Astrocyte (in vitro differentiated cells and primary cell): ENCODE data around the gene LRRC74A. TPM values are rescaled to one million over a fixed set of nuclear protein-coding genes. Genes with fewer than 3 reads are reported as not detected.

ENCODE experiments used
- DNase-seq: peaks from one replicate; pipeline ENCODE4 v3.0.0-alpha.2; 2010; ENCODE audit warnings: low read depth
- FAIRE-seq: peaks from 2 replicates; lab custom pipeline; 2011; peaks lifted over from hg19 to GRCh38; lab: Jason Lieb, UNC
- H2AFZ ChIP-seq: 2 replicates; pipeline ENCODE4 v1.6.0; 2012; ENCODE audit warnings: low read depth, low read length, inconsistent platforms
- H3K27ac ChIP-seq: 2 replicates; pipeline ENCODE4 v1.5.1; 2011; ENCODE audit warnings: low read depth, low read length, inconsistent platforms
- H3K27me3 ChIP-seq: 2 replicates; pipeline ENCODE4 v1.6.0; 2011; ENCODE audit warnings: low read length, inconsistent platforms; ENCODE audit not compliant: insufficient read depth
- H3K36me3 ChIP-seq: 2 replicates; pipeline ENCODE4 v1.5.1; 2011; ENCODE audit warnings: low read length, inconsistent platforms; ENCODE audit not compliant: insufficient read depth
- H3K4me1 ChIP-seq: 2 replicates; pipeline ENCODE4 v1.5.1; 2011; ENCODE audit warnings: low read length, inconsistent platforms; ENCODE audit not compliant: insufficient read depth
- H3K4me2 ChIP-seq: 2 replicates; pipeline ENCODE4 v1.6.0; 2012; ENCODE audit warnings: low read length, inconsistent platforms
- H3K4me3 ChIP-seq: 2 replicates; pipeline ENCODE4 v1.5.1; 2011; ENCODE audit warnings: low read depth, mild to moderate bottlenecking, low read length, inconsistent platforms; ENCODE audit not compliant: insufficient read depth
- H3K79me2 ChIP-seq: 2 replicates; pipeline ENCODE4 v1.6.0; 2012; ENCODE audit warnings: mild to moderate bottlenecking, low read length, inconsistent platforms; ENCODE audit not compliant: insufficient read depth
- H3K9ac ChIP-seq: 2 replicates; pipeline ENCODE4 v1.6.0; 2012; ENCODE audit warnings: mild to moderate bottlenecking, low read length, inconsistent platforms
- H3K9me3 ChIP-seq: 2 replicates; pipeline ENCODE4 v1.5.1; 2012; ENCODE audit warnings: low read depth, mild to moderate bottlenecking, low read length, inconsistent platforms; ENCODE audit not compliant: insufficient read depth
- H4K20me1 ChIP-seq: 2 replicates; pipeline ENCODE4 v1.6.0; 2012; ENCODE audit warnings: low read length, inconsistent platforms; ENCODE audit not compliant: insufficient read depth
- H3K27ac Mint-ChIP-seq: one replicate; pipeline ENCODE4 v1.8.0; 2021; ENCODE audit warnings: mild to moderate bottlenecking, mixed read lengths; ENCODE audit not compliant: unreplicated experiment
- H3K27me3 Mint-ChIP-seq: one replicate; pipeline ENCODE4 v1.8.0; 2021; ENCODE audit warnings: low read depth, mixed read lengths; ENCODE audit not compliant: unreplicated experiment
- H3K36me3 Mint-ChIP-seq: one replicate; pipeline ENCODE4 v1.8.0; 2021; ENCODE audit warnings: low read depth, mixed read lengths; ENCODE audit not compliant: unreplicated experiment
- H3K4me1 Mint-ChIP-seq: one replicate; pipeline ENCODE4 v1.8.0; 2021; ENCODE audit warnings: low read depth, mixed read lengths; ENCODE audit not compliant: unreplicated experiment
- H3K4me3 Mint-ChIP-seq: one replicate; pipeline ENCODE4 v1.8.0; 2021; ENCODE audit warnings: mild to moderate bottlenecking, moderate library complexity, mixed read lengths; ENCODE audit not compliant: unreplicated experiment
- H3K9me3 Mint-ChIP-seq: one replicate; pipeline ENCODE4 v1.8.0; 2021; ENCODE audit warnings: mild to moderate bottlenecking, mixed read lengths; ENCODE audit not compliant: unreplicated experiment
- EZH2 ChIP-seq: IDR thresholded peaks from 2 replicates; pipeline ENCODE4 v1.6.1; 2012; ENCODE audit warnings: mild to moderate bottlenecking, low read length, inconsistent platforms; ENCODE audit not compliant: insufficient read depth
- total RNA-seq: library from RNA; stranded (reverse); gene quantifications from 2 replicates; pipeline ENCODE4 v1.2.1, GENCODE V29; 2021
- TF ChIP-seq, protein P1 (sequence below): IDR thresholded peaks from 2 replicates; pipeline ENCODE4 v1.5.1; 2011; ENCODE audit warnings: low read depth, mild to moderate bottlenecking, inconsistent platforms, low read length, moderate library complexity; ENCODE audit not compliant: insufficient read depth

Gene LRRC74A
- total RNA-seq, 1 donor from 2014 or later = not detected

DNA sequence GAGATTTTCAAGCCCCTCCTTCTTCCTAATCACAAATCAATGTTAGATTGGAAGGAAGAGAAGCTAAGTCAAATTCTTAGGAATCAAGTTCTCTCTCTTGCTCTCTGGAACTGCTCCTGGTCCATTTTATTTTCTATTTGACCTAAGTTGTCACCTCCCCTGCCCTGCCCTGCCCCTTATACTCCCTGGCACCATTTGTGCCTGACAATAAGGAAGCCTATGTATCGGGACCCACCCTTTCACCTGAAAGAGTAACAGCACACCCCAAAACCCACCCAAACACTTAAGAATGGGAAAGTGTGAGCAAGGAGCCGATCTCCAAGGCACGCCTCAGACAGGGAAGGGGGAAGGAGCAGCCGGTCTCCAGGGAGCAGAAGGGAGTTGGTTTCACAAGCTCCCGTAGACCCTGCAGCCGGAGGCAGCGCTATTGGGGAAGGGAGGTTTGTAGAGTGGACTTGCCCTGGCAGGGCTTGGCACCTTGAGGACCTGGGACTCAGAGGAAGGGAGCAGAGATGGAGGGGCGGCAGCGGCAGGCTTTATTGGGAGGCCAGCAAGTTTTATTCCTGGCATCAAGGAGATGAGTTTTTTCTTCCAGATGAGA is 1.6 kb downstream of the LRRC74A start:
- no peak overlapping the region for H3K4me3 Mint-ChIP-seq
- no peak overlapping the region for H3K27ac ChIP-seq
- H3K4me2 ChIP-seq = peak overlapping the region; percentile 65
- peak overlapping the region; percentile 56 for H2AFZ ChIP-seq
- H3K36me3 ChIP-seq = no peaks in the 10 kb centered on the region
- peaks cover 7% of the 10 kb centered on the region for H3K27me3 ChIP-seq
- H3K4me1 Mint-ChIP-seq = peaks cover 6% of the 10 kb centered on the region
- H4K20me1 ChIP-seq = no peaks in the 10 kb centered on the region
- H3K36me3 Mint-ChIP-seq = no peaks in the 10 kb centered on the region
- no peak for DNase-seq
- TF ChIP-seq, protein P1, sequence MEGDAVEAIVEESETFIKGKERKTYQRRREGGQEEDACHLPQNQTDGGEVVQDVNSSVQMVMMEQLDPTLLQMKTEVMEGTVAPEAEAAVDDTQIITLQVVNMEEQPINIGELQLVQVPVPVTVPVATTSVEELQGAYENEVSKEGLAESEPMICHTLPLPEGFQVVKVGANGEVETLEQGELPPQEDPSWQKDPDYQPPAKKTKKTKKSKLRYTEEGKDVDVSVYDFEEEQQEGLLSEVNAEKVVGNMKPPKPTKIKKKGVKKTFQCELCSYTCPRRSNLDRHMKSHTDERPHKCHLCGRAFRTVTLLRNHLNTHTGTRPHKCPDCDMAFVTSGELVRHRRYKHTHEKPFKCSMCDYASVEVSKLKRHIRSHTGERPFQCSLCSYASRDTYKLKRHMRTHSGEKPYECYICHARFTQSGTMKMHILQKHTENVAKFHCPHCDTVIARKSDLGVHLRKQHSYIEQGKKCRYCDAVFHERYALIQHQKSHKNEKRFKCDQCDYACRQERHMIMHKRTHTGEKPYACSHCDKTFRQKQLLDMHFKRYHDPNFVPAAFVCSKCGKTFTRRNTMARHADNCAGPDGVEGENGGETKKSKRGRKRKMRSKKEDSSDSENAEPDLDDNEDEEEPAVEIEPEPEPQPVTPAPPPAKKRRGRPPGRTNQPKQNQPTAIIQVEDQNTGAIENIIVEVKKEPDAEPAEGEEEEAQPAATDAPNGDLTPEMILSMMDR = no peak
- no peak for TF ChIP-seq EZH2
- peak overlapping the region; percentile 10 for H3K4me3 ChIP-seq
- no peaks in the 10 kb centered on the region for H3K4me1 ChIP-seq
- H3K27me3 Mint-ChIP-seq = peaks cover 21% of the 10 kb centered on the region
- H3K9me3 ChIP-seq = no peaks in the 10 kb centered on the region
- H3K79me2 ChIP-seq = no peaks in the 10 kb centered on the region
- peaks cover 5% of the 10 kb centered on the region for H3K9me3 Mint-ChIP-seq
- H3K27ac Mint-ChIP-seq = no peak overlapping the region
- no peak for FAIRE-seq
- no peak overlapping the region for H3K9ac ChIP-seq

DNA sequence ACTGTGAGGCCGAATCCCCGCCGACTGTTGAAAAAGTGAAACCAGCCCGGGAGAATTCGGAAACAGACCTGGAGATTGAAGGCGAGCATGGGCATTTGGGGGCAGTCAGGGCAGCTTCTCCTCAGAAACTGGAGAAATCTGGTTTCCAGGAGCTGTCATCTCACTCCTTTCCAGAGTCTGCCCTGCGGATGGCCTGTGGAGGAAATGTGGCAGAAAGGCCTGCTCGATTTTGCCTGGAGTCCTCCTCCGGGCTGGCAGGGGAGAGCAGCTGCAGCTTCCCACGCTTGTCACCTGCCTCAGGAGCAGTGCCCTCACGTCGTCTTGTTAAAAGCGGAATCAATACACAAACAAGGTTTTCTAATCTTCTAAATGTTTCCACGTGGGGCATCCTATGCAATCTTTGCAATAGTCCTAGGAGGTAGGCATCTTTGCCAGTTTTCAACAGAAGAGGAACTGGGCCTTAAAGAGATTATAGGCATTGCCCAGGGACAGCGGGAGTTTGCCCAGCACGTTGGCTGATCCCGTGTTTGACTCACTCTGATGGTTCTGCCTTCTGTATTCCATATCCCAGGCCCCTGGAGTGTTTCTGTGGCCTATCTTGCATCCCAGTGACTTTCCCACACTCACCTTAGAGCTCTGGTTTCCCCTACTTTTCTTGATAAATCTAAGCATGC is 2.3 kb downstream of the LRRC74A start:
- H3K4me2 ChIP-seq = peak overlapping the region; percentile 65

DNA sequence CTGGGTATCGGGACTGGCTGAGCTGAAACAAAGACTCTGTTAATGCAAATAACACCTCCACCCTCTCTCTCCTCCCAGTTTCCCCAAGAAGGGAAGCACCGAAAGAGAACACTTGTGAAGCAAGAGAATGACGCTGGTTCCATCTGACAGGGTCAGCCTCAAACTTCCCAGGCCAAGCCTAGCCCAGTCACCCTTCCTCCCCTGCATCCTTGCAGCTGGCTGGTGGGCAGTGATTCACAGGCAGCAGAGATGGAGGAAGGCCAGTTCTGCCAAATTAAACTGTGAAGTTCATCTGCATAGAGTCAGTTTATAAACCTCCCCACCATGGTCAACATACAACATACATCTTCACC is 2.8 kb downstream of the LRRC74A start:
- Histone ChIP-seq H3K4me2 (no peak overlapping the region), H2AFZ (no peak overlapping the region), H4K20me1 (no peaks in the 10 kb centered on the region), H3K79me2 (no peaks in the 10 kb centered on the region), H3K27ac (no peak overlapping the region), H3K4me1 (no peaks in the 10 kb centered on the region), H3K9ac (no peak overlapping the region), H3K9me3 (no peaks in the 10 kb centered on the region), H3K27me3 (peaks cover 7% of the 10 kb centered on the region), H3K4me3 (no peak overlapping the region), H3K36me3 (no peaks in the 10 kb centered on the region)
- FAIRE-seq (no peak), DNase-seq (no peak)
- Mint-ChIP-seq H3K4me1 (peaks cover 6% of the 10 kb centered on the region), H3K27me3 (peaks cover 21% of the 10 kb centered on the region), H3K36me3 (no peaks in the 10 kb centered on the region), H3K4me3 (no peak overlapping the region), H3K9me3 (peaks cover 5% of the 10 kb centered on the region), H3K27ac (no peak overlapping the region)
- TF ChIP-seq, protein P1 = no peak
- no peak for TF ChIP-seq EZH2

More for the DNA sequence above, 2.3 kb downstream of the LRRC74A start:
- Histone ChIP-seq H3K36me3 (no peaks in the 10 kb centered on the region), H3K9ac (no peak overlapping the region), H3K27me3 (peaks cover 7% of the 10 kb centered on the region), H2AFZ (peak overlapping the region; percentile 56), H3K9me3 (no peaks in the 10 kb centered on the region), H3K4me1 (no peaks in the 10 kb centered on the region), H3K79me2 (no peaks in the 10 kb centered on the region), H4K20me1 (no peaks in the 10 kb centered on the region), H3K27ac (no peak overlapping the region), H3K4me3 (peak overlapping the region; percentile 10)
- DNase-seq (no peak), FAIRE-seq (no peak)
- no peak overlapping the region for H3K27ac Mint-ChIP-seq
- H3K9me3 Mint-ChIP-seq = peaks cover 5% of the 10 kb centered on the region
- peaks cover 21% of the 10 kb centered on the region for H3K27me3 Mint-ChIP-seq
- no peak overlapping the region for H3K4me3 Mint-ChIP-seq
- peaks cover 6% of the 10 kb centered on the region for H3K4me1 Mint-ChIP-seq
- TF ChIP-seq EZH2 = no peak
- H3K36me3 Mint-ChIP-seq = no peaks in the 10 kb centered on the region
